ENCODE measurements around the gene ARHGEF39. TPM values are rescaled to one million over a fixed set of nuclear protein-coding genes. Genes with fewer than 3 reads are reported as not detected.

Gene ARHGEF39
- total RNA-seq, 4 donors from 2014 or later, result 1.6 to 7.4 (median 5.8) TPM

DNA sequence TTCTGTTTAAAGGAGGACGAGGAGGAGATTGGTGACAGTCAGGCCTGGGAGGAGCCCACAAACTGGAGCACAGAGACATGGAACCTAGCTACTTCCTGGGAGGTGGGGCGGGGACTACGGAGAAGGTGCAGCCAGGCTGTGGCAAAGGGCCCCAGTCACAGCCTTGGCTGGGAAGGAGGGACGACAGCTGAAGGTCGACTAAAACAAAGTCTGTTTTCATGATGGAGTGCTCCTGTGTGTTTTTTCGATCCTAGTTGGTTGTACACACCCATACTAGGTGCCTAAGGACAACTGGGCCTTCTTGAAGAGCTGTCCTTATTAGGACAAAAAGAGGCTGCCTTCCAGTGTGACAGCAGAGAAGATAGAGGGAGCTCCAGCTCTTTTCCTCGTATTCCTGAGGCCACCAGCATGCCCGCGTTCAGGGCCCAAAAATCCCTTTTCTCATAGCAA is 4.0 kb downstream of the ARHGEF39 start:
- H3K27ac ChIP-seq, result peak overlapping the region; percentile 95 to 99 (median 98)
- peak; percentile 73 for DNase-seq
- H3K4me1 ChIP-seq, result peaks cover 18 to 71% (median 61%) of the 10 kb centered on the region in 4 donors
- no peaks in the 10 kb centered on the region for H3K27me3 ChIP-seq
- intact Hi-C loops (cut with DNase I; ENCODE audit: low total_unique reads), result no loop called here
- peak overlapping the region in 1 of 4 donors; percentile 2 for H3K4me3 ChIP-seq
- in situ Hi-C loops (cut with MboI; ENCODE audit: low pct_ligation_motif_present in 1 of 4, low pct_unique_long_range_greater_than_20kb in 1 of 4, low sequenced_read_pairs in 3 of 4), result no loop called here
- H3K36me3 ChIP-seq, result no peaks in the 10 kb centered on the region
- WGBS, 2 donors (ENCODE audit: low coverage in 1 of 2), result 37% methylated on average over 9 of the region's 9 CpGs; no CpG with 5 or more reads in 1 of the 2 donors
- TF ChIP-seq POLR2AphosphoS5 (IDR thresholded peaks at IDR 0.05) (peak in 2 of 3 donors; percentile 8 to 54), EP300 (IDR thresholded peaks at IDR 0.05; ENCODE audit: low read depth) (no peak), POLR2A (IDR thresholded peaks at IDR 0.05) (peak; percentile 55)
- TF ChIP-seq, protein P1, sequence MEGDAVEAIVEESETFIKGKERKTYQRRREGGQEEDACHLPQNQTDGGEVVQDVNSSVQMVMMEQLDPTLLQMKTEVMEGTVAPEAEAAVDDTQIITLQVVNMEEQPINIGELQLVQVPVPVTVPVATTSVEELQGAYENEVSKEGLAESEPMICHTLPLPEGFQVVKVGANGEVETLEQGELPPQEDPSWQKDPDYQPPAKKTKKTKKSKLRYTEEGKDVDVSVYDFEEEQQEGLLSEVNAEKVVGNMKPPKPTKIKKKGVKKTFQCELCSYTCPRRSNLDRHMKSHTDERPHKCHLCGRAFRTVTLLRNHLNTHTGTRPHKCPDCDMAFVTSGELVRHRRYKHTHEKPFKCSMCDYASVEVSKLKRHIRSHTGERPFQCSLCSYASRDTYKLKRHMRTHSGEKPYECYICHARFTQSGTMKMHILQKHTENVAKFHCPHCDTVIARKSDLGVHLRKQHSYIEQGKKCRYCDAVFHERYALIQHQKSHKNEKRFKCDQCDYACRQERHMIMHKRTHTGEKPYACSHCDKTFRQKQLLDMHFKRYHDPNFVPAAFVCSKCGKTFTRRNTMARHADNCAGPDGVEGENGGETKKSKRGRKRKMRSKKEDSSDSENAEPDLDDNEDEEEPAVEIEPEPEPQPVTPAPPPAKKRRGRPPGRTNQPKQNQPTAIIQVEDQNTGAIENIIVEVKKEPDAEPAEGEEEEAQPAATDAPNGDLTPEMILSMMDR (IDR thresholded peaks at IDR 0.05), result peak; percentile 25 to 54 (median 43)
- H3K9me3 ChIP-seq, result no peaks in the 10 kb centered on the region

DNA sequence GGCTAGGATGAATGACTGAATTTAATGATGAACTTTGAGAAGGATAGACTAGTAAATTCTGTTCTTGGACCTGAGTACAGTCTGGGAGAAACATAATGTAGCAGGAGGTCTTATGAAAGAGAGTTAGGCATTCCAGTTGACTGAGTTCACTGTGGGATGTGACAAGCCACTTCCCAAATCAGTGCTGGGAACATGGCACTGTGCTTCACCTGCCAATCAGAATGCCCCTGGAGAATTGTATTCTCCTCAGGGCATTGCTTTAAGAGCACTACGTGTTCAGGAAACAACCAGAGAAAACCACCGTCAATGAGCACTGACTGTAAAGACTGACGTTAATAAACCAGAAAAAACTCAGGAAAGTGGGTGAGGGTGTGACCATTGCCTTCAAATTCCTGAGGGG is 5.7 kb downstream of the ARHGEF39 start:
- H3K4me1 ChIP-seq, result peaks cover 12 to 57% (median 49%) of the 10 kb centered on the region in 4 donors
- peak overlapping the region; percentile 95 to 99 (median 98) for H3K27ac ChIP-seq
- peak overlapping the region in 3 of 4 donors; percentile 78 to 91 (median 79) for H3K4me3 ChIP-seq
- no peaks in the 10 kb centered on the region for H3K27me3 ChIP-seq
- in situ Hi-C loops (cut with MboI; ENCODE audit: low pct_ligation_motif_present in 1 of 4, low pct_unique_long_range_greater_than_20kb in 1 of 4, low sequenced_read_pairs in 3 of 4), result loop anchor here in 1 of 4 donors (10.0 kb wide), 1 partner anchor 85 kb away; the partner anchor contains the start of genes GBA2 and RGP1
- 57% methylated on average over 3 of the region's 3 CpGs for WGBS, 2 donors (ENCODE audit: low coverage in 1 of 2)
- H3K36me3 ChIP-seq, result no peaks in the 10 kb centered on the region
- H3K9me3 ChIP-seq, result no peaks in the 10 kb centered on the region
- intact Hi-C loops (cut with DNase I; ENCODE audit: low total_unique reads), result loop anchor here (5.0 kb wide), 1 partner anchor 68 kb away; no protein-coding TSS in a partner anchor
- TF ChIP-seq POLR2AphosphoS5 (IDR thresholded peaks at IDR 0.05), result peak; percentile 37 to 70 (median 53)
- TF ChIP-seq, protein P1 (IDR thresholded peaks at IDR 0.05), result no peak
- peak; percentile 89 for TF ChIP-seq EP300 (IDR thresholded peaks at IDR 0.05; ENCODE audit: low read depth)
- TF ChIP-seq POLR2A (IDR thresholded peaks at IDR 0.05), result no peak
- DNase-seq, result no peak

DNA sequence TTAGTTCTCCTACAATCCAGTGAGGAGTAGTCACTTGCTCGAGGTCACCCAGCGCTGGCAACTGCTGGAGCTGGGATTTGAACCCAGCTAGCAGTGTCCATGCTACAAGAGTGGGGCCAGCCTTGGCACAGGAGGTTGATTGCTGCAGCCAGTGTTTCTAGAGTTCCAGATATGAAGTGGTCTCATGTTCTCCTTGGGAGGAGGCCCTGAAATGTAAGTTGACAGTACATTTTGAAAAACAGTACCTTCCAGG is 6.1 kb downstream of the ARHGEF39 start:
- 0% methylated on average over 1 to 2 of the region's 2 CpGs for WGBS, 2 donors (ENCODE audit: low coverage in 1 of 2)
- TF ChIP-seq POLR2AphosphoS5 (IDR thresholded peaks at IDR 0.05), result no peak
- TF ChIP-seq EP300 (IDR thresholded peaks at IDR 0.05; ENCODE audit: low read depth), result no peak
- TF ChIP-seq POLR2A (IDR thresholded peaks at IDR 0.05), result no peak
- intact Hi-C loops (cut with DNase I; ENCODE audit: low total_unique reads) (loop anchor here (5.0 kb wide), 1 partner anchor 68 kb away; no protein-coding TSS in a partner anchor), in situ Hi-C loops (cut with MboI; ENCODE audit: low pct_ligation_motif_present in 1 of 4, low pct_unique_long_range_greater_than_20kb in 1 of 4, low sequenced_read_pairs in 3 of 4) (loop anchor here in 1 of 4 donors (10.0 kb wide), 1 partner anchor 86 kb away; the partner anchor contains the start of genes GBA2 and RGP1)
- no peaks in the 10 kb centered on the region for H3K36me3 ChIP-seq
- peak overlapping the region; percentile 95 to 99 (median 98) for H3K27ac ChIP-seq
- no peaks in the 10 kb centered on the region for H3K27me3 ChIP-seq
- H3K4me3 ChIP-seq, result peak overlapping the region; percentile 78 to 94 (median 85)
- peaks cover 12 to 53% (median 44%) of the 10 kb centered on the region in 4 donors for H3K4me1 ChIP-seq
- peak; percentile 47 for DNase-seq
- no peaks in the 10 kb centered on the region for H3K9me3 ChIP-seq

DNA sequence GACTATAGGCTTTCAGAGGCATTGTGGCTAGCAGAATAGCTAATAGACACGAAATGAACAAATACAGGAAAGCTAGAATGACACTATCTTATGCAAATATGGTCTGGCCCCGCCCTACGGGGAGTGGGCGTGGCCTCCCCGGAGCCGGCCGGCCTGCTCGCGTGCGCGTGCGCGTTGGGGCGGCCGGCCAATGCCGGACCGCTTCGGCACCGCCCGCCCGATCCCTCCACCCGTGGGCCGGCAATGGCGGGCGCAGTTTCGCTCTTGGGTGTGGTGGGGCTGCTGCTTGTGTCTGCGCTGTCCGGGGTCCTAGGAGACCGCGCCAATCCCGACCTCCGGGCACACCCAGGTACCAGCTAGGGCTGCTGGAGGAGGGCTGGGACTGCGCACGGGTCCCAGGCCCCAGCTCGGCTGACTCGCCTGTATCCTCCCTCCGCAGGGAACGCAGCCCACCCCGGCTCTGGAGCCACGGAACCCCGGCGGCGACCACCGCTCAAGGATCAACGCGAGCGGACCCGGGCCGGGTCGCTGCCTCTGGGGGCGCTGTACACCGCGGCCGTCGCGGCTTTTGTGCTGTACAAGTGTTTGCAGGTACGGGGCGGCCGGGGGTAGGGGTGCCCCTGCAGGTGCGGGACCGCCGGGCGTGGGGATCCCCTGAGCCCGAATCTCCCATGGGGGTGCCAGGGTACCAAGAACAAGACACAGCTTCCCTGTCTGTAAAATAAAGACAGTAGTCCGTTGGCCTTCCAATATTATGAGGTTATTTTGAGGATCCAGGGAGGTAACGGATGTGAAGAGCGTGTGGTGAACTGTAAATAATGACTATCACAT is 6.6 kb downstream of the ARHGEF39 start, which contains the start of gene CCDC107:
TSS of gene CCDC107 (plus strand) at position 156 of the 831 bp plus-strand sequence. CDS start at position 244, 88 bp downstream.
- no peaks in the 10 kb centered on the region for H3K36me3 ChIP-seq
- H3K4me3 ChIP-seq, result peak within 1 kb of the TSS; percentile 78 to 94 (median 85)
- peaks cover 12 to 50% (median 41%) of the 10 kb centered on the region in 4 donors for H3K4me1 ChIP-seq
- 0% methylated on average over 1 to 38 of the region's 67 CpGs for WGBS, 2 donors (ENCODE audit: low coverage in 1 of 2)
- TF ChIP-seq, protein P1 (IDR thresholded peaks at IDR 0.05), result peak; percentile 49 to 77 (median 62)
- TF ChIP-seq POLR2A (IDR thresholded peaks at IDR 0.05) (peak; percentile 89), POLR2AphosphoS5 (IDR thresholded peaks at IDR 0.05) (peak; percentile 88 to 94 (median 90)), EP300 (IDR thresholded peaks at IDR 0.05; ENCODE audit: low read depth) (no peak)
- H3K27me3 ChIP-seq, result no peaks in the 10 kb centered on the region
- no peaks in the 10 kb centered on the region for H3K9me3 ChIP-seq
- in situ Hi-C loops (cut with MboI; ENCODE audit: low pct_ligation_motif_present in 1 of 4, low pct_unique_long_range_greater_than_20kb in 1 of 4, low sequenced_read_pairs in 3 of 4) (loop anchor here in 1 of 4 donors (10.0 kb wide), 1 partner anchor 86 kb away; the partner anchor contains the start of genes GBA2 and RGP1), intact Hi-C loops (cut with DNase I; ENCODE audit: low total_unique reads) (loop anchor here (5.0 kb wide), 1 partner anchor 69 kb away; no protein-coding TSS in a partner anchor)
- peak within 1 kb of the TSS; percentile 95 to 99 (median 98) for H3K27ac ChIP-seq
- peak; percentile 88 for DNase-seq
